ENCODE results near the gene IL17D.

Gene IL17D

DNA sequence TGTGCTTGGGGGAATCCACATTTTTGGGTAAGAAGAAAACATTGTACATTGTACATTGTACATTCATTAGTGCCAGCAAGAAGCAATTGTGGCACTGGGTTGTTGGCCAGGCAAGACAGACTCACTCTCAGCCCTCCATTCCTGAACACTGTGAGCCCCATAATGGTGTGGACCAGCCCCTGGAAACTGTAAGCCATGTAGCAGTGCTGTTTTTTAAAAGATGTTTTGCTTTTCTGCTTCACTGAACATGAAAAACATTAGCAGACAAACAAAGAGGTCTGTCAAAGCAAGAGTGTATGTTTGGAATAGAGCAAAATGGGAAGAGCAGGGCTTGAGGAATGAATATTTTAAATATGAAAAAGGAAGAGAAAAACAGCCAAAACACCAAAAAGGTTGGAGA lies 39.1 kb upstream of the IL17D start:
- Histone ChIP-seq H3K9ac (ENCODE audit: low read depth, low read length) (no peak overlapping the region), H3K4me1 (ENCODE audit: insufficient read depth, low read length) (no peaks in the 10 kb centered on the region), H3K27me3 (ENCODE audit: insufficient read depth, low read length, poor library complexity) (no peaks in the 10 kb centered on the region), H3K36me3 (ENCODE audit: insufficient read depth, low read length) (peaks cover 8% of the 10 kb centered on the region; the same call in 1 of the 2 replicates), H3K9me3 (ENCODE audit: insufficient read depth, low read length, severe bottlenecking) (no peaks in the 10 kb centered on the region), H3K4me3 (ENCODE audit: low read depth in 1 of 2, low read length in 2 of 2) (no peak overlapping the region), H3K4me2 (ENCODE audit: insufficient read depth, low read length) (no peak overlapping the region), H3K27ac (ENCODE audit: low read length) (no peak overlapping the region), H4K20me1 (ENCODE audit: insufficient read depth, low read length) (no peaks in the 10 kb centered on the region), H3K79me2 (ENCODE audit: insufficient read depth, low read length) (no peaks in the 10 kb centered on the region), H2AFZ (ENCODE audit: low read depth, low read length) (no peak overlapping the region)
- DNase-seq = no peak
- ATAC-seq (ENCODE audit: insufficient read depth, low read depth) = no peak
- TF ChIP-seq, protein P1, sequence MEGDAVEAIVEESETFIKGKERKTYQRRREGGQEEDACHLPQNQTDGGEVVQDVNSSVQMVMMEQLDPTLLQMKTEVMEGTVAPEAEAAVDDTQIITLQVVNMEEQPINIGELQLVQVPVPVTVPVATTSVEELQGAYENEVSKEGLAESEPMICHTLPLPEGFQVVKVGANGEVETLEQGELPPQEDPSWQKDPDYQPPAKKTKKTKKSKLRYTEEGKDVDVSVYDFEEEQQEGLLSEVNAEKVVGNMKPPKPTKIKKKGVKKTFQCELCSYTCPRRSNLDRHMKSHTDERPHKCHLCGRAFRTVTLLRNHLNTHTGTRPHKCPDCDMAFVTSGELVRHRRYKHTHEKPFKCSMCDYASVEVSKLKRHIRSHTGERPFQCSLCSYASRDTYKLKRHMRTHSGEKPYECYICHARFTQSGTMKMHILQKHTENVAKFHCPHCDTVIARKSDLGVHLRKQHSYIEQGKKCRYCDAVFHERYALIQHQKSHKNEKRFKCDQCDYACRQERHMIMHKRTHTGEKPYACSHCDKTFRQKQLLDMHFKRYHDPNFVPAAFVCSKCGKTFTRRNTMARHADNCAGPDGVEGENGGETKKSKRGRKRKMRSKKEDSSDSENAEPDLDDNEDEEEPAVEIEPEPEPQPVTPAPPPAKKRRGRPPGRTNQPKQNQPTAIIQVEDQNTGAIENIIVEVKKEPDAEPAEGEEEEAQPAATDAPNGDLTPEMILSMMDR (IDR thresholded peaks at IDR 0.05; ENCODE audit: borderline replicate concordance, extremely low read depth, low read length, poor library complexity, severe bottlenecking) = no peak
- TF ChIP-seq EZH2 (IDR thresholded peaks at IDR 0.05; ENCODE audit: borderline replicate concordance, low read depth, low read length, severe bottlenecking) = no peak

DNA sequence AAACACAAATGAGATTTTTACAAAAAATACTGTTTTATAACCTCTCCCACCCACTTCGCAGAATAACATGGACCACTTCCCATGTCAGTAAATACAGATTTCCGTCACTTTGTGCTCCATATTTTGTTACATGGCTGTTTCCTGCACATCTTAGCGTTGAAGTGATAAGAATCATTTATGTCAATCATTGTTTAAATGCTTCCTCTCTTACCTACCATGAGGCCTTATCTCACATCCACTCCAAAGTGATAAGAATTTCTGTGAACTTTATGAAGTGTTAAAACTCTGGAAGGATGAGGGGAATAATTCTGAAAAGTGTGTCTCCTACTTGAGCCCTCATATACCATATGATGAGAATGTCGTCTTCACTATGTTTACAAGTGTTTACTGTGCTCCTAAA lies 36.6 kb upstream of the IL17D start:
- Histone ChIP-seq H3K27me3 (ENCODE audit: insufficient read depth, low read length, poor library complexity) (no peaks in the 10 kb centered on the region), H2AFZ (ENCODE audit: low read depth, low read length) (no peak overlapping the region), H3K27ac (ENCODE audit: low read length) (no peak overlapping the region), H3K4me3 (ENCODE audit: low read depth in 1 of 2, low read length in 2 of 2) (no peak overlapping the region), H3K79me2 (ENCODE audit: insufficient read depth, low read length) (no peaks in the 10 kb centered on the region), H3K36me3 (ENCODE audit: insufficient read depth, low read length) (0 out of 2 replicates have a peak, but pooled peaks cover 3% of the 10 kb centered on the region), H3K9me3 (ENCODE audit: insufficient read depth, low read length, severe bottlenecking) (no peaks in the 10 kb centered on the region), H3K9ac (ENCODE audit: low read depth, low read length) (no peak overlapping the region), H4K20me1 (ENCODE audit: insufficient read depth, low read length) (no peaks in the 10 kb centered on the region), H3K4me2 (ENCODE audit: insufficient read depth, low read length) (no peak overlapping the region), H3K4me1 (ENCODE audit: insufficient read depth, low read length) (no peaks in the 10 kb centered on the region)
- ATAC-seq (ENCODE audit: insufficient read depth, low read depth) = no peak
- TF ChIP-seq EZH2 (IDR thresholded peaks at IDR 0.05; ENCODE audit: borderline replicate concordance, low read depth, low read length, severe bottlenecking) = no peak
- TF ChIP-seq, protein P1 (IDR thresholded peaks at IDR 0.05; ENCODE audit: borderline replicate concordance, extremely low read depth, low read length, poor library complexity, severe bottlenecking) = no peak
- no peak for DNase-seq

DNA sequence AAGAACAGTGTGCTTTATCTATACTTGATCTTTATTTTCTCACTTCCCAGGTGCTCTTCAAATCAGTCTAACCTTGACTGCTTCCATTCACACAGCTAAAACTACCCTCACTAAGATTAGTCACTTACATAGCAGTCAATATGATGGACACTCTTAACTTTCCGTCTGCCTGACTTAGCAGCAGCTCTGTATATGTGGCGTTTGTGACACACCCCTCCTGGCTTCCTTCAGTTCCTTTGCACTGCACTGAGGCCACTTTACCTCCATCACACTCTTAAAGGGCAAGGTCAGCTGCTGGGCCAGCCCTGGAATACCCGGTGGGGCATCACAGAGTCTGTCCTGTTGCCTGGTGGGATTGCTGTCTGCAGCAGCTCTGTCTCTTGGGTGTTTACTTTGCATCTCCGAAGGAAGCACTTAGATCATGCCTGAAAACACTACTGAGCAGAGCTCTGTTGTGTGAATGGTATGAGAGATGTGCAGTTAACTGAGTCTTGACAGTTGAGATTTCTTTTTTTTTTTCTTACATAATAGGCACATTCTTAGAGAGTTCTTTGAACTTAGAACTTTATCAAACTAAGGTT lies 35.6 kb upstream of the IL17D start:
- H2AFZ ChIP-seq (ENCODE audit: low read depth, low read length) = no peak overlapping the region
- no peak overlapping the region for H3K9ac ChIP-seq (ENCODE audit: low read depth, low read length)
- no peaks in the 10 kb centered on the region for H3K9me3 ChIP-seq (ENCODE audit: insufficient read depth, low read length, severe bottlenecking)
- peaks cover 6% of the 10 kb centered on the region; the same call in 1 of the 2 replicates for H3K36me3 ChIP-seq (ENCODE audit: insufficient read depth, low read length)
- no peak overlapping the region for H3K4me2 ChIP-seq (ENCODE audit: insufficient read depth, low read length)
- TF ChIP-seq, protein P1 (IDR thresholded peaks at IDR 0.05; ENCODE audit: borderline replicate concordance, extremely low read depth, low read length, poor library complexity, severe bottlenecking) = no peak
- TF ChIP-seq EZH2 (IDR thresholded peaks at IDR 0.05; ENCODE audit: borderline replicate concordance, low read depth, low read length, severe bottlenecking) = no peak
- no peak overlapping the region for H3K4me3 ChIP-seq (ENCODE audit: low read depth in 1 of 2, low read length in 2 of 2)
- ATAC-seq (ENCODE audit: insufficient read depth, low read depth) = no peak
- no peak overlapping the region for H3K27ac ChIP-seq (ENCODE audit: low read length)
- H4K20me1 ChIP-seq (ENCODE audit: insufficient read depth, low read length) = no peaks in the 10 kb centered on the region
- H3K4me1 ChIP-seq (ENCODE audit: insufficient read depth, low read length) = no peaks in the 10 kb centered on the region
- no peak for DNase-seq
- H3K79me2 ChIP-seq (ENCODE audit: insufficient read depth, low read length) = no peaks in the 10 kb centered on the region
- no peaks in the 10 kb centered on the region for H3K27me3 ChIP-seq (ENCODE audit: insufficient read depth, low read length, poor library complexity)

All from DND-41 (cell line).